Posterior cingulate gyrus (tissue), 11 donors: ENCODE results near the gene NEDD9.
A peak's percentile ranks its signal among the peaks of the same experiment; 100 is the strongest.

Source experiments
- DNase-seq, 10 donors: peaks; one replicate each; pipeline versions ENCODE4 v3.0.0 to v3.0.0-alpha.2; 2020 to 2021; ENCODE audit warnings: mixed read lengths in 3 of 10
- intact Hi-C: fragments of 100-400 bp; cut with DNase I; formaldehyde crosslinking; loops from one replicate; pipeline ENCODE4 v1.15.1; 2023

The NEDD9 gene

DNA sequence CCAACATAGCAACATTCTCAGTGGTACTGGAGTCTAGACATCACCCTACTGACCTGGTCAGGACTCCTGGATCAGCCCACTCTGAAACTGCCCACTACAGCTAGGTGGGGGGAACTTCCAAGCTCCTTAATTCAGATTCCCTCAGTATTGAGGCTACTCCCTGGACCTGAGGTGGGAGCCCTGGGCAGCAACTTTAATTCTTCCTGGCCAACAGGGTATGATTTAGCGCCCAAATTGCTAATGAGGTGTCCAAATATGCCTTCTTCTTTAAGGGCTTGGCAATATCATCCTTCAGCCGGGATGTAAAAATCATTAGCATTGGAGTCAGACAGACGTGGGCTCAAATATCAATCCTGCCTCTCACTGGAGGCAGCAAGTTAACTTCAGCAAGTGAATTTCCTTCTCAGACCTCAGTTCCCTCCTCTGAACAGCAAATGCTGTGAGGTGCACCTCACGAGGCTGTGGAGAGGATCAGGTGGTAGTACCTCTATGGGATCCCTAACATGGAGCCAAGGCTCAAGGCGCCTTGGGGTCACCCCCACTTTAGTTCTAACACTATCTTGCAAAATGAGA is 27.6 kb downstream of the NEDD9 start:
- intact Hi-C loops: no loop called here
- DNase-seq: no peak

GRCh38 chr6:11204005-11204399 is 28.5 kb downstream of the NEDD9 start:
- no peak for DNase-seq
- intact Hi-C loops: no loop called here

DNA sequence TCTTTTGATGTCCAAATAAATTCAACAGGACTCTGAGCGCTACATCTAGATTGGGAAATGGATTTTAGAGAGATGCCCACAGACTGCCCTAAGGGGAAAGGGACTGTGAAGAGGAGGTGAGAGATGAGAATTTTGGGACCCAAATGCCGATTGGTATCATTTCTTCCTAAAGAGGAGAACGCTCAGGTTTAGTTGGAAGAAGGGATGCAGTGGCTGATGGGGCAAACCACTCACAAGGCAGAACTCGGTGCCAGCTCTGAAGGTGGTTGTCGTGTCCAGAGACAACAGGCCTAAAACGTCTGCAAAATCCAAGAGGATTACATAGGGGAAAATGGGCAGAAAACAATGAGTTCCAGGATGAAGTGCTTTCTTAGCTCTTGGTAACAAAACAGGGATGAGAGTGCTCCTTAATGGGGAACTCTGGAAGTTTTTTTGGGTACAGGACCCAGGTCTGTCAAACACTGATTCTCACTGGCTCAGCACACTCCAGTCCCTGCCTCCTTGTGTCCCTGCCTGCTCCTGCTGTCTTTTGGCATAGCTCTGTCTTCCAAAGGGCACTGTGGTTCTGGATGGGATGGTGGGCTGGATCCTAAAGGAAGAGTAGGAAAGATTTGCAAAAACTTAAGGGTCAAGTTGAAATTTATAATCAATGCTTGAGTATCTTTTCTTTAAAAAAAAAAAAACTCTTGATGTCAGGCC is 29.0 kb downstream of the NEDD9 start:
- no peak for DNase-seq
- intact Hi-C loops: no loop called here

- intact Hi-C loops: no loop called here
- peak in 4 of 10 donors; percentile 33 to 85 (median 52) for DNase-seq
These were observed 29.8 kb downstream of the NEDD9 start for GRCh38 chr6:11202513-11203305.

- intact Hi-C loops: no loop called here
- DNase-seq: no peak
These were observed 30.5 kb downstream of the NEDD9 start for GRCh38 chr6:11201772-11202512.

DNA sequence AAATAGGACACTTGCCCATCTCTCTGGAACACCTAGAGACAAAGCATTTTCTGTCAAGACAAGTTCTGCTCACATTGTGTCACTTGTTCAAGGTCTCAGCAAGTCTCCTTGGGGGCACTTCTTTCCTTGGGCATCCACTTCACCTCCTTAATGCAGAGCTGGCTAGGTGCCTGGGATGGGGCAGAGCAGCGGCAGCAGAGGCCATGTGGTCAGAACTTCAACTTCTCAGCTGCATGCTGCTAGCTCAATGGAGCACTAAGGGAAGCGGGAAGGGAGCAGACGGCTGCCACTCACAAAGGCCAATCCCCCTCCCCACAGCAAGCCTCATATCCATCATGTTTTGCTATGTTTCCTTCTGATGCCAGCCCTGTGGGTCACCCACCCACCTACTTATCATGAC is 31.5 kb downstream of the NEDD9 start:
- DNase-seq: no peak
- intact Hi-C loops: no loop called here

DNA sequence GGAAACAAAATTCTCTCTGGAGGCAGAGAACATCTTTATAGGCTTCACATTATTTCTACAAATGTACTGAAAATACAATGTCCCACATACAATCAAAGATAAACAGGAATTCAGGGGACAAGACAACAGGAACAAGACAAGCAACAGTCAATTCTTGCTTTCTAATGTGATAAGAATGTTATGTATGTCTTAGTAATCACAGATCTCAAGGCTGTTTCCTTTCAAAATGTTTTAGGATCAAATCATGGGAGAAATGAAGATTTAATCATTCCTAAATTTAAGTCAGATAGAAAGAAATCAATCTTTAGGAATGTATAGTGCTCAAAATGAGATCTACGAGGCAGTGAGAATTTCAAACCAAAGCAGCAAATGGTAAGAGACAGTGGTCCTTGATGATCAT is 32.1 kb downstream of the NEDD9 start:
- no peak for DNase-seq
- intact Hi-C loops: no loop called here

- DNase-seq: no peak
- intact Hi-C loops: no loop called here
These were observed 33.5 kb downstream of the NEDD9 start for GRCh38 chr6:11198663-11199603.

- no peak for DNase-seq
- intact Hi-C loops: no loop called here
These were observed 34.6 kb downstream of the NEDD9 start for GRCh38 chr6:11197850-11198249.

DNA sequence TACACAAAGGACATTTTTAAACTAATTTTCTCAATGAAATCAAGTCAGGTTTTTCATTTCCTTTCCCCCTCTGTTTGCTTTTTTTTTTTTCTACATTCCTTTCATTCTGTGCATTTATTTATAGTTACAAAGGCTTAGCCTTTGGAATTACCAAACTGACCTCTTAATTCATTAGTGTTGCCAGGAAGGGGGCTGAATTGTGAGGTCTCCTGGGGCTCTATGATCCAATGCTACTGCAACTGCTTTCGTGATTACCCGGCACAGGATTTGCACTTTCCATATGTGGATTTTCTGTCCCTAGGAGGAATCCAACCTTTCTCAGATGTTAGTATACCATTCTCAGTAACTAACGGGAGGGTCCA is 35.3 kb downstream of the NEDD9 start:
- intact Hi-C loops: no loop called here
- no peak for DNase-seq

DNA sequence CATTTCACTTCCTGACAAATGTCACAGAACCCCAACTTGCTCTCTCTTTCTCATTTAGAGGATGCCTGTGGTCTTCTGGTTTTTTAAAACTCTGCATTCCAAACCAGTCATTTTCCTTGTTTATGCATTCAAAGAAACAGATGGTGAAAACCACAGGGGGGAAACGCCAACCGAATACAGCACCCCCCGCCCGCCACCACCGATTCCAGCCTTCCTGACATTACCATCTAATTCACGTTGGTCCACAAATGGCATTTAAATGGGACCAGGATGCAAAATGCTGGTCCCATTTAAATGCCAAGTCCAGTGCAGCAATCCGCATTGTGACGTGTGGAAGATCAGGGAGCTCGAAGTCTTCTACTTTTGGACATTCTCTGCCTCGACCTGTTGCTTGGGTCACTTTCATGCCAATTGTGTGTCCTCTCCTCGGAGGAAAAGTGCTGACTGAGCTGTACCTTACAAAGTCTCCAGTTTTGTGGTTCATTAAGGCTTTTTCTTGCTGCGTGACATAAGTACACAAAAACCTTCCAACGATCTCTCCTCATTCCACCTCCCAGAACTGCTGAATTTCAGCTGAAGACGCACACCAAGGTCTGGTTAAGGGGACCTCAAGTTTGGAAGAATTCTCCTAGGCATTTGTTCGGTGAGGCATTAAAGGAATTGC is 35.8 kb downstream of the NEDD9 start:
- intact Hi-C loops: no loop called here
- DNase-seq: no peak

DNA sequence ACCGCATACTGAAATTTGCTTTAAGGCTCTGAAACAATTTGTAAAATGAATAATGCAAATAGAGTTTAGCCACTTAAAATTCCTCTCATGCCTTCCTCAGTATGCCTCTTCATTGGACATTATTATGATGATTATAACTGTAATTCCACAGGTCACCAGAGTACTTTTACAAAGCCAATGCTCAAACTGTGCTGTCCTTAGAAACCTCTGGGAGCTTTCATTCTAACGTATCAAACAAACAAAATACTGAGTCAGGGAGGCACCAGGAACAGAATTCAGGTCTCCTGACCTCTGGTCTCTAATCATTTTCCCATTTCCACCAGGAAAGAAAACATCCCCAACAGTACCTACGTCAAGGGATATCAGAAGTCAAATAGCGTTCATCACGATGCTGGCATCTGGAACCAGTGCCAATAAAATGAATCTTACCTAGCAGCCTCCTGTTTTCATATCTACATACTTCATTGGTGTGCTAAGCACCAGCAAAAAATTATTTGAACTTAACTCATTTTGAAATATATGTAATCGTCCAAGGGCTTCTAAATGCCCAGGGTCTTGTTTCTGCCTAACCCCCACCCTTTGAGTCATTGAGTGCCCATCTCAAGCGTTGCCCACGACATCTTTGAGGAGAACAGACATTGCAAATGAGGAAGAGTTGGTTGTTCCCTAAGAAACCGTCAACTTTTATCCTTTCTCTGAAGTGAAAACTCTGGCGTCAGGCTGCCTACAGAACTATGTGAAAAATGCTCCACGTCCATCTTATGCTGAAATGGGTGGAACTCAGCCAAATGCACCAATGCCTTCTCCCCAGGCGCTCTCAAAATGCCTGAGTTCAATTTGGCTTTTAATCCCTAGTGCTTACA is 37.9 kb downstream of the NEDD9 start:
- intact Hi-C loops: no loop called here
- DNase-seq: no peak

- intact Hi-C loops: no loop called here
- no peak for DNase-seq
These were observed 39.0 kb downstream of the NEDD9 start for GRCh38 chr6:11193434-11193833.

GRCh38 chr6:11192167-11192566 is 40.3 kb downstream of the NEDD9 start:
- intact Hi-C loops: no loop called here
- DNase-seq: no peak

GRCh38 chr6:11190625-11191245 is 41.7 kb downstream of the NEDD9 start:
- intact Hi-C loops: no loop called here

DNA sequence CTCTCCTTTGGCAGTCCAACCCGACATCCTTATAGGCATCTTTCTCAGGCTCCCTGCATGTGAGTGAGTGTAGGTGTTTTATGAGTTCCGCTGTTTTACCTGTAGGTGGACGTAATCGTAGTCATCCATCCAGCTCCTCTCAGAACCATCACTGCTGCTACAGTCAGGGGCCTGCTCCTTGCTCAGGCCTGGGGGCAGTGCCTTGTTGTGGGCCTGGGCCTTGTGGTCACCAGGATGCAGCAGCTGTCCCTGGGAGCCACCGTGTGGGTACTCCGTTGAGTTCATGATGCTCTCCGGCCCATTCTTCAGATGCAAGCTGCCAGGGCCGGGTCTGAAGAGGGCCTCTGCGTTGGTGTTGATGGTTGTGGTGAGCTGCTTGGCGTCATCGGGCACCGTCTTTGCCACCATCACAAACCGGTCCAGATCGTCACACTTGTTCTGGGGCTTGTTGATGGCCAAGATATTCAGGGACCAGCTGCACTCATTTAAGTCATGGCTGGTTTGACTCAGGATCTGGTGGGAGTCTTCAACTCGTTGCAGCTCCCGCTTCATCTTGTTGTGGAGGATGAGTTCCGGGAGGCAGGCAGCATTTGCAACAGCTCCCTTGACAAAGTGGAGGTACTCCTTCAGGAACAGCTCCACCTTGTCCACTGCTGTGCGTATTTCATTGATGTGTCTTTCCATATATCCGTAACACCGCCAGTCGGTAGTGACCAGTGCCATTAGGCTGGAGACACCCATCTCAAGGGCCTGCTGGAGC is 42.4 kb downstream of the NEDD9 start:
- intact Hi-C loops: no loop called here
- no peak for DNase-seq

More at GRCh38 chr6:11190625-11191245, 41.7 kb downstream of the NEDD9 start:
- DNase-seq: no peak

DNA sequence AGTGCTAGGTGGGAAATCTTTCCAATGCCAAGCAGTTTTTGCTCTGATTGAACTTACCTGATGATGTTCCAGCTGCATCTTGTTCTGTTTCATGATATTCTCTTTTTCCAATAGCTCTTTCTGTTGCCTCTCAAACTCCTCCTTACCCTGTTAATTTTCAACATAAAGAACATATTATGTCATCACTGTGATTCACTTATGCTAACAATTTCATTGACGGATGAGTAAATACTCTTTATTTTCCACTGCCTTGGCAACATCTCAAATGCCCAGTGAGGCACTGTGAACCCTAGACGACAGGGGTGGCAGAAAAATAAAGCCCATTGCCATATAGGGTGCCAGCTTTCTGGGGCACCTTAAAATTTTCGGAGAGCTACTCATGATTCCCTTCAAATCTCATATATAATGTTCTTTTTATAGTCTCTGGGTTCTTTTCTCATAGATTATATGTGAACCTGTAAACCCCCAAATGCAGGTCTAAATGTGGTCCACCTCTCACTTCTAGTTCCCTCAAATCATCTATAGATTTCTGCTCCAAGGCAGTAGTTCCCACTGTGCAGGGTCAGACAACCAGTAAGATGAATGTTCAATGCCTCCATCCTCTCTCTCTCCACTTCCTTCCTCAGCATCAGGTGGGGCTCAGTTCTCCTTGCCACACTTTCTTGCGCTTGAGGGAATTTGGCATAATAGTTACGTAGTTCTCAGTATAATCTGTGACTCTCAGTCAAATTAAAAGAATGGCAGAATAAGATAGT is 44.1 kb downstream of the NEDD9 start:
- intact Hi-C loops: no loop called here
- no peak for DNase-seq
